NCI-H82 treated with DMSO at 0.1 percent for 48 hours (cell line): ENCODE results near the gene PRKCZ.

Source experiments
- DNase-seq: peaks from one replicate; lab custom pipeline; 2025; ENCODE audit not compliant: unreplicated experiment; lab: John Stamatoyannopoulos, UW

The PRKCZ gene

GRCh38 chr1:2049718-2050431 lies at the start of gene PRKCZ:
PRKCZ (plus strand) TSS chr1:2050411; CDS start chr1:2050631, 220 bp downstream.
- DNase-seq: no peak

- no peak for DNase-seq
Measured at GRCh38 chr1:2000432-2000831, 49.8 kb upstream of the PRKCZ start.

- no peak for DNase-seq
Measured at GRCh38 chr1:2000850-2001249, 49.4 kb upstream of the PRKCZ start.

GRCh38 chr1:2001773-2002411 lies 48.3 kb upstream of the PRKCZ start:
- DNase-seq: no peak

GRCh38 chr1:2003541-2004131 lies 46.6 kb upstream of the PRKCZ start, which contains the start of gene CFAP74:
CFAP74 (minus strand) TSS chr1:2003786; CDS start chr1:1990956, 12,830 bp downstream.
- no peak for DNase-seq

GRCh38 chr1:2004856-2005255 lies 45.4 kb upstream of the PRKCZ start:
- no peak for DNase-seq

- DNase-seq: no peak
Measured at GRCh38 chr1:2009101-2010053, 40.8 kb upstream of the PRKCZ start.

GRCh38 chr1:2014181-2014580 lies 36.0 kb upstream of the PRKCZ start:
- no peak for DNase-seq

GRCh38 chr1:2014741-2015735 lies 35.2 kb upstream of the PRKCZ start:
- no peak for DNase-seq

- no peak for DNase-seq
Measured at GRCh38 chr1:2016123-2016522, 34.1 kb upstream of the PRKCZ start.

GRCh38 chr1:2018217-2019171 lies 31.7 kb upstream of the PRKCZ start:
- DNase-seq: no peak

GRCh38 chr1:2019172-2019543 lies 31.1 kb upstream of the PRKCZ start, which contains the start of gene GABRD:
GABRD (plus strand) TSS chr1:2019345; CDS start chr1:2019424, 79 bp downstream.
- DNase-seq: no peak

GRCh38 chr1:2019571-2020309 lies 30.5 kb upstream of the PRKCZ start:
- DNase-seq: no peak

- DNase-seq: no peak
Measured at GRCh38 chr1:2020310-2020655, 29.9 kb upstream of the PRKCZ start.

GRCh38 chr1:2021550-2021949 lies 28.7 kb upstream of the PRKCZ start:
- DNase-seq: no peak

GRCh38 chr1:2022063-2022770 lies 28.0 kb upstream of the PRKCZ start:
- no peak for DNase-seq

GRCh38 chr1:2023187-2023586 lies 27.0 kb upstream of the PRKCZ start:
- no peak for DNase-seq

- no peak for DNase-seq
Measured at GRCh38 chr1:2024451-2024850, 25.8 kb upstream of the PRKCZ start.
